ENCODE measurements around the gene GDPD3. TPM values are rescaled to one million over a fixed set of nuclear protein-coding genes. Genes with fewer than 3 reads are reported as not detected.

Gene GDPD3
- total and polyA plus RNA-seq, 9 of the 15 experiments (the other 6 are each of a cell fraction or from before 2014, with no cell fraction given) = 0.47 to 3.9 (median 1.1) TPM

DNA sequence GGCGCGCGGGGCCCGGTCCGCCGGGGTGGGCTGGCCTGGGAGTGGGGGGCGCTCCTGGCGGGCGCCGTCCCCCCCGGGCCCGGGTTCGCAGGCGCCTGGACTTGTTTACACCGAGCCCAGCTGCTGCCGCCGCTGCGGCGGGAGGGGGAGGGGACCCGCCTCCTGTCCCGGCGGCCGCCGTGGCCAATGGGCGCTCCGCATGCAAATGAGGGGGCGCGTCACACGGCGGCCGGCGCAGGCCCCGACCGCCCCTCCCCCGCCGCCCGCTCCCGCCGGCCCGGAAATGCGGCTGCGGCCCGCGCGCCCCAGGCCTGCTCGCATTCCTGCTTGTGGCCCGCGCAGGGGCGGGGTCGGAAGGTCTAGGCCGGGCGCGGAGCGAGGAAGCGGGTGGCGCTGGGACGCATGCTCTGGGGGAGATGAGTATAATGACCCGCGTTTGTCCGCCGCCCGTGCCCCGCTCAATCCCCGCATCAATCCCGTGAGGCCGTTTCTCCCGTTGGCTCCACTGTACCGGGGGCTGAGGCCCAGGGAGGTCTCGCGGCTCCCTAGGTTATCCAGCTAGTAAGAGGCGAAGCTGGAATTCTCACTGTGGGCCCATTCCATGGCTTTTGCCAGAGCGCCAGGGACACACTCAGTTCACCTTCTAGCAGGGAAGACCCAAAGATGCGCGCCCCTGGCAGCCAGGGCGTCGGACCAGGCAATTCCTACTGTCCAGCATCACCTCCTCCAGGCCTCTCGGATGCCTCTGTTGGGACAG is 17.1 kb downstream of the GDPD3 start, which contains the start of gene YPEL3 (continued):
- TF ChIP-seq ZBTB43 (CRISPR knock-in tag; IDR thresholded peaks at IDR 0.05) = no peak
- TF ChIP-seq MTA2 (IDR thresholded peaks at IDR 0.05; ENCODE audit: low read depth) = no peak
- TF ChIP-seq, protein P1, sequence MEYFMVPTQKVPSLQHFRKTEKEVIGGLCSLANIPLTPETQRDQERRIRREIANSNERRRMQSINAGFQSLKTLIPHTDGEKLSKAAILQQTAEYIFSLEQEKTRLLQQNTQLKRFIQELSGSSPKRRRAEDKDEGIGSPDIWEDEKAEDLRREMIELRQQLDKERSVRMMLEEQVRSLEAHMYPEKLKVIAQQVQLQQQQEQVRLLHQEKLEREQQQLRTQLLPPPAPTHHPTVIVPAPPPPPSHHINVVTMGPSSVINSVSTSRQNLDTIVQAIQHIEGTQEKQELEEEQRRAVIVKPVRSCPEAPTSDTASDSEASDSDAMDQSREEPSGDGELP (CRISPR knock-in tag; IDR thresholded peaks at IDR 0.05; ENCODE audit: borderline replicate concordance) = peak; percentile 94
- TF ChIP-seq DACH1 (IDR thresholded peaks at IDR 0.05; ENCODE audit: partially characterized antibody) = no peak
- 0 out of 2 replicates have a peak, but pooled peaks have one; percentile 40 for TF ChIP-seq ZBTB1 (CRISPR knock-in tag; IDR thresholded peaks at IDR 0.05; ENCODE audit: borderline replicate concordance, low read depth)
- peak; percentile 87; the same call in 1 of the 2 replicates for TF ChIP-seq MBD1 (CRISPR knock-in tag; IDR thresholded peaks at IDR 0.05)
- TF ChIP-seq ZNF263 (CRISPR knock-in tag; IDR thresholded peaks at IDR 0.05; ENCODE audit: borderline replicate concordance) = no peak
- TF ChIP-seq PHF20 (IDR thresholded peaks at IDR 0.05; ENCODE audit: partially characterized antibody) = peak; percentile 84
- TF ChIP-seq TEAD2 (tag; IDR thresholded peaks at IDR 0.05) = no peak
- TF ChIP-seq KDM5B (IDR thresholded peaks at IDR 0.05; ENCODE audit: insufficient replicate concordance, low read depth, low read length) = peak; percentile 41
- peak; percentile 35; the same call in 1 of the 2 replicates for TF ChIP-seq ATF7 (IDR thresholded peaks at IDR 0.05)
- no peak for TF ChIP-seq FOXJ3 (CRISPR knock-in tag; IDR thresholded peaks at IDR 0.05)
- peak in 1 of 2 experiments; percentile 38; a peak in 1 of 4 replicates for TF ChIP-seq UBTF (IDR thresholded peaks at IDR 0.05; ENCODE audit: borderline replicate concordance in 1 of 2, low read depth in 2 of 2, low read length in 2 of 2)
- no peak for TF ChIP-seq TBL1XR1 (IDR thresholded peaks at IDR 0.05; ENCODE audit: low read length in 2 of 2)
- TF ChIP-seq HNRNPUL1 (IDR thresholded peaks at IDR 0.05; ENCODE audit: low read length) = no peak
- peak; percentile 77 for TF ChIP-seq FOXP1 (CRISPR knock-in tag; IDR thresholded peaks at IDR 0.05)
- TF ChIP-seq GABPB1 (CRISPR knock-in tag; IDR thresholded peaks at IDR 0.05) = peak; percentile 70
- TF ChIP-seq ELF1 (tag; IDR thresholded peaks at IDR 0.05) = peak; percentile 92
- TF ChIP-seq ZBTB7A (IDR thresholded peaks at IDR 0.05; ENCODE audit: borderline replicate concordance, control insufficient read depth, low read depth, low read length) = peak; percentile 87; the same call in 1 of the 2 replicates
- no peak for TF ChIP-seq SMAD3 (CRISPR knock-in tag; conservative IDR thresholded peaks at IDR 0.05)
- TF ChIP-seq OTX1 (CRISPR knock-in tag; IDR thresholded peaks at IDR 0.05) = no peak
- TF ChIP-seq TARDBP (IDR thresholded peaks at IDR 0.05) = no peak

Data from K562 (cell line).